ENCODE data around the gene PREPL. TPM values are rescaled to one million over a fixed set of nuclear protein-coding genes. Genes with fewer than 3 reads are reported as not detected.

Gene PREPL
- total and polyA plus RNA-seq, 2 donors (not counting 1 experiment from before 2014, with no cell fraction given) = 59.5 to 67.2 TPM

GRCh38 chr2:44321360-44321759 is 39.9 kb downstream of the PREPL start:
- Histone ChIP-seq H3K4me2 (ENCODE audit: extremely low read depth, insufficient read depth, low read length) (no peak overlapping the region), H3K36me3 (ENCODE audit: control insufficient read depth, insufficient read depth, low read length) (peaks cover 16% of the 10 kb centered on the region), H3K9me3 (ENCODE audit: control insufficient read depth, insufficient read depth, low read depth, low read length) (no peaks in the 10 kb centered on the region), H3K9ac (ENCODE audit: insufficient read depth, low read length) (no peak overlapping the region), H3K4me3 (replicated peaks in 1 of 4; ENCODE audit: control extremely low read depth in 1 of 4, insufficient read depth in 1 of 4, low read depth in 3 of 4, low read length in 4 of 4) (no peak overlapping the region), H2AFZ (ENCODE audit: low read length) (no peak overlapping the region), H4K20me1 (ENCODE audit: control insufficient read depth, extremely low read depth, insufficient read depth, low read length) (no peaks in the 10 kb centered on the region), H3K27me3 (ENCODE audit: control insufficient read depth, insufficient read depth, low read length) (no peaks in the 10 kb centered on the region), H3K27ac (ENCODE audit: insufficient read depth, low read length) (no peak overlapping the region), H3K79me2 (ENCODE audit: control insufficient read depth, insufficient read depth, low read length) (no peaks in the 10 kb centered on the region), H3K4me1 (ENCODE audit: control insufficient read depth, extremely low read depth, insufficient read depth, low read length) (no peaks in the 10 kb centered on the region)
- no peak for DNase-seq (ENCODE audit: low read depth in 2 of 2)
- TF ChIP-seq CTCF (conservative IDR thresholded peaks at IDR 0.05 in 1 of 2, IDR thresholded peaks at IDR 0.05 in 1 of 2; ENCODE audit: low read depth in 1 of 2, low read length in 2 of 2) = no peak
- no peak for TF ChIP-seq EZH2 (IDR thresholded peaks at IDR 0.05; ENCODE audit: low read length, missing control alignments)

GRCh38 chr2:44320832-44321231 is 40.5 kb downstream of the PREPL start:
- no peaks in the 10 kb centered on the region for H3K4me1 ChIP-seq (ENCODE audit: control insufficient read depth, extremely low read depth, insufficient read depth, low read length)
- peak in 1 of 2 donors; percentile 19 for DNase-seq (ENCODE audit: low read depth in 2 of 2)
- H4K20me1 ChIP-seq (ENCODE audit: control insufficient read depth, extremely low read depth, insufficient read depth, low read length) = no peaks in the 10 kb centered on the region
- H3K4me3 ChIP-seq (replicated peaks in 1 of 4; ENCODE audit: control extremely low read depth in 1 of 4, insufficient read depth in 1 of 4, low read depth in 3 of 4, low read length in 4 of 4) = no peak overlapping the region
- no peak overlapping the region for H3K9ac ChIP-seq (ENCODE audit: insufficient read depth, low read length)
- TF ChIP-seq CTCF (conservative IDR thresholded peaks at IDR 0.05 in 1 of 2, IDR thresholded peaks at IDR 0.05 in 1 of 2; ENCODE audit: low read depth in 1 of 2, low read length in 2 of 2) (no peak), EZH2 (IDR thresholded peaks at IDR 0.05; ENCODE audit: low read length, missing control alignments) (no peak)
- no peak overlapping the region for H3K4me2 ChIP-seq (ENCODE audit: extremely low read depth, insufficient read depth, low read length)
- H3K27me3 ChIP-seq (ENCODE audit: control insufficient read depth, insufficient read depth, low read length) = no peaks in the 10 kb centered on the region
- no peaks in the 10 kb centered on the region for H3K79me2 ChIP-seq (ENCODE audit: control insufficient read depth, insufficient read depth, low read length)
- H3K36me3 ChIP-seq (ENCODE audit: control insufficient read depth, insufficient read depth, low read length) = peaks cover 16% of the 10 kb centered on the region
- H2AFZ ChIP-seq (ENCODE audit: low read length) = no peak overlapping the region
- no peak overlapping the region for H3K27ac ChIP-seq (ENCODE audit: insufficient read depth, low read length)
- H3K9me3 ChIP-seq (ENCODE audit: control insufficient read depth, insufficient read depth, low read depth, low read length) = no peaks in the 10 kb centered on the region

DNA sequence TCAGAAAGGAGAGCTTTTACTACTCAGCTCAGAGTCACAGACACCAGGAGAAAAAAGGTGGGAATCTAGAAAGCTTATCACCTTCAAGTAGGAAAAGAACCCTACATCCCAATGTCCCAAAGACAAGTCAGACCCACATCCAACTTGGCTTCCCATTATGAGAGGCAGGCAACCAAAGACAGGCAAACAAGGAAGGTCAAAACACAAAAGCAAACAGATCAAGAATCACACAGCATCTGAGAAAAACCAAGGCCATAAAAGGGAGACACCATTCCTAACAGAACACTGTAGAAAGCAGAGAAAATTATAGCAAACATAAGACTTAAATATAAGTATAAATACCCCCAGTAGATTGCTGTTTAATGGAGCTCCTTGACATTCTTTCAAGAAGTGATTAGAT is 45.3 kb downstream of the PREPL start:
- no peak overlapping the region for H2AFZ ChIP-seq (ENCODE audit: low read length)
- no peak for TF ChIP-seq EZH2 (IDR thresholded peaks at IDR 0.05; ENCODE audit: low read length, missing control alignments)
- TF ChIP-seq CTCF (conservative IDR thresholded peaks at IDR 0.05 in 1 of 2, IDR thresholded peaks at IDR 0.05 in 1 of 2; ENCODE audit: low read depth in 1 of 2, low read length in 2 of 2) = no peak
- no peaks in the 10 kb centered on the region for H4K20me1 ChIP-seq (ENCODE audit: control insufficient read depth, extremely low read depth, insufficient read depth, low read length)
- no peaks in the 10 kb centered on the region for H3K79me2 ChIP-seq (ENCODE audit: control insufficient read depth, insufficient read depth, low read length)
- no peaks in the 10 kb centered on the region for H3K9me3 ChIP-seq (ENCODE audit: control insufficient read depth, insufficient read depth, low read depth, low read length)
- H3K27me3 ChIP-seq (ENCODE audit: control insufficient read depth, insufficient read depth, low read length) = no peaks in the 10 kb centered on the region
- no peak overlapping the region for H3K27ac ChIP-seq (ENCODE audit: insufficient read depth, low read length)
- no peak overlapping the region for H3K4me3 ChIP-seq (replicated peaks in 1 of 4; ENCODE audit: control extremely low read depth in 1 of 4, insufficient read depth in 1 of 4, low read depth in 3 of 4, low read length in 4 of 4)
- H3K9ac ChIP-seq (ENCODE audit: insufficient read depth, low read length) = no peak overlapping the region
- H3K36me3 ChIP-seq (ENCODE audit: control insufficient read depth, insufficient read depth, low read length) = peaks cover 4% of the 10 kb centered on the region
- no peaks in the 10 kb centered on the region for H3K4me1 ChIP-seq (ENCODE audit: control insufficient read depth, extremely low read depth, insufficient read depth, low read length)
- no peak overlapping the region for H3K4me2 ChIP-seq (ENCODE audit: extremely low read depth, insufficient read depth, low read length)
- DNase-seq (ENCODE audit: low read depth in 2 of 2) = no peak
